Parathyroid adenoma (tissue), 2 donors: Measurements from ENCODE around the gene USF1.

Source experiments
- H2AFZ ChIP-seq: fragments of 300-600 bp; sonication (generic); one replicate; pipeline ENCODE4 v1.7.0; 2017; ENCODE audit warnings: antibody characterized with exemption, mild to moderate bottlenecking
- H3K27ac ChIP-seq: fragments of 300-600 bp; sonication (generic); one replicate; pipeline ENCODE4 v1.7.0; 2017
- H3K27me3 ChIP-seq: fragments of 300-600 bp; sonication (generic); one replicate; pipeline ENCODE4 v1.7.0; 2017; ENCODE audit warnings: low read length; ENCODE audit not compliant: control insufficient read depth, insufficient read depth
- H3K36me3 ChIP-seq: fragments of 300-600 bp; sonication (generic); one replicate; pipeline ENCODE4 v1.7.0; 2017; ENCODE audit warnings: low read length; ENCODE audit not compliant: control insufficient read depth, insufficient read depth
- H3K4me1 ChIP-seq: fragments of 300-600 bp; sonication (generic); one replicate; pipeline ENCODE4 v1.7.0; 2017; ENCODE audit warnings: control low read depth
- H3K4me2 ChIP-seq: fragments of 300-600 bp; sonication (generic); one replicate; pipeline ENCODE4 v1.7.0; 2017; ENCODE audit warnings: low read length
- H3K4me3 ChIP-seq: fragments of 300-600 bp; sonication (generic); one replicate; pipeline ENCODE4 v1.7.0; 2017; ENCODE audit warnings: low read depth, low read length
- H3K79me2 ChIP-seq: fragments of 300-600 bp; sonication (generic); one replicate; pipeline ENCODE4 v1.7.0; 2017; ENCODE audit warnings: control low read depth
- H3K9ac ChIP-seq: fragments of 300-600 bp; sonication (generic); one replicate; pipeline ENCODE4 v1.7.0; 2017; ENCODE audit warnings: mild to moderate bottlenecking
- H3K9me3 ChIP-seq: fragments of 300-600 bp; sonication (generic); one replicate; pipeline ENCODE4 v1.7.0; 2017; ENCODE audit warnings: low read length; ENCODE audit not compliant: control insufficient read depth
- CTCF ChIP-seq: fragments of 300-600 bp; sonication (generic); IDR thresholded peaks from one replicate; pipeline ENCODE4 v1.7.0; 2017; ENCODE audit warnings: antibody characterized with exemption, mild to moderate bottlenecking
- donor health status: primary hyperparathyroidism.

Gene USF1

GRCh38 chr1:161006563-161006962 lies 39.2 kb downstream of the USF1 start:
- Histone ChIP-seq H3K4me2 (no peak overlapping the region), H3K4me1 (no peaks in the 10 kb centered on the region)
- TF ChIP-seq CTCF: no peak

GRCh38 chr1:161001525-161001924 lies 44.3 kb downstream of the USF1 start:
- TF ChIP-seq CTCF: no peak
- H3K4me3 ChIP-seq: no peak overlapping the region

More at GRCh38 chr1:161006563-161006962, 39.2 kb downstream of the USF1 start:
- Histone ChIP-seq H3K4me3 (no peak overlapping the region), H3K79me2 (peaks cover 10% of the 10 kb centered on the region), H3K9me3 (no peaks in the 10 kb centered on the region), H3K9ac (no peak overlapping the region), H3K27ac (no peak overlapping the region), H3K27me3 (no peaks in the 10 kb centered on the region), H2AFZ (no peak overlapping the region), H3K36me3 (no peaks in the 10 kb centered on the region)

GRCh38 chr1:161000736-161001480 lies 44.9 kb downstream of the USF1 start:
- Histone ChIP-seq H3K36me3 (no peaks in the 10 kb centered on the region), H3K9ac (no peak overlapping the region), H3K4me3 (no peak overlapping the region), H3K4me2 (no peak overlapping the region), H3K4me1 (no peaks in the 10 kb centered on the region), H3K27ac (no peak overlapping the region), H3K9me3 (no peaks in the 10 kb centered on the region), H3K79me2 (peaks cover 5% of the 10 kb centered on the region), H3K27me3 (no peaks in the 10 kb centered on the region), H2AFZ (no peak overlapping the region)
- TF ChIP-seq CTCF: no peak

More at GRCh38 chr1:161001525-161001924, 44.3 kb downstream of the USF1 start:
- no peak overlapping the region for H3K9ac ChIP-seq
- H3K4me1 ChIP-seq: no peaks in the 10 kb centered on the region
- no peak overlapping the region for H3K4me2 ChIP-seq
- H3K27ac ChIP-seq: no peak overlapping the region
- no peaks in the 10 kb centered on the region for H3K27me3 ChIP-seq
- no peaks in the 10 kb centered on the region for H3K9me3 ChIP-seq
- peaks cover 5% of the 10 kb centered on the region for H3K79me2 ChIP-seq
- no peaks in the 10 kb centered on the region for H3K36me3 ChIP-seq
- H2AFZ ChIP-seq: no peak overlapping the region

- TF ChIP-seq CTCF: no peak
Observed at GRCh38 chr1:160999376-160999775, 46.4 kb downstream of the USF1 start.

More at GRCh38 chr1:160999376-160999775, 46.4 kb downstream of the USF1 start:
- Histone ChIP-seq H3K4me2 (no peak overlapping the region), H3K27me3 (no peaks in the 10 kb centered on the region), H3K36me3 (no peaks in the 10 kb centered on the region), H3K79me2 (peaks cover 2% of the 10 kb centered on the region), H3K9ac (no peak overlapping the region), H3K9me3 (no peaks in the 10 kb centered on the region), H3K27ac (no peak overlapping the region), H3K4me3 (no peak overlapping the region), H3K4me1 (no peaks in the 10 kb centered on the region), H2AFZ (no peak overlapping the region)
